Gastrocnemius medialis (tissue), 4 donors: Measurements from ENCODE around the gene MERTK. TPM values are rescaled to one million over a fixed set of nuclear protein-coding genes. Genes with fewer than 3 reads are reported as not detected.

ENCODE experiments used
- ATAC-seq, 2 donors: fragments of 150-250 bp; one replicate each; pipeline ENCODE4 v1.9.1; 2016
- DNase-seq, 2 donors: peaks; one replicate each; pipeline ENCODE4 v3.0.0-alpha.2; 2019
- H3K27ac ChIP-seq, 4 donors: fragments of 200-600 bp; sonication (generic); 1 replicate in 1 of 4; 2 replicates in 3 of 4; pipeline ENCODE4 v1.5.1; 2016 to 2018; ENCODE audit warnings: mild to moderate bottlenecking in 2 of 4, moderate library complexity in 1 of 4
- H3K27me3 ChIP-seq, 3 donors: fragments of 200-600 bp; sonication (generic) in 2 of 3; 1 replicate in 1 of 3; 2 replicates in 2 of 3; pipeline versions ENCODE4 v1.5.1 to v1.6.0; 2016 to 2019; ENCODE audit warnings: mild to moderate bottlenecking in 1 of 3, moderate library complexity in 1 of 3
- H3K36me3 ChIP-seq, 2 donors: fragments of 200-600 bp; sonication (generic) in 1 of 2; one replicate each; pipeline ENCODE4 v1.5.1; 2017 to 2018
- H3K4me1 ChIP-seq, 2 donors: fragments of 200-600 bp; sonication (generic) in 1 of 2; one replicate each; pipeline ENCODE4 v1.5.1; 2016 to 2017; ENCODE audit warnings: mild to moderate bottlenecking in 2 of 2
- H3K4me3 ChIP-seq, 4 donors: fragments of 200-600 bp; sonication (generic) in 3 of 4; 1 replicate in 1 of 4; 2 replicates in 3 of 4; pipeline ENCODE4 v1.5.1; 2016 to 2019; ENCODE audit warnings: mild to moderate bottlenecking in 2 of 4
- H3K9me3 ChIP-seq, 3 donors: fragments of 200-600 bp; sonication (generic) in 2 of 3; 1 replicate in 1 of 3; 2 replicates in 2 of 3; pipeline ENCODE4 v1.5.1; 2016 to 2019
- POLR2A ChIP-seq, 2 donors: fragments of 450-650 bp; IDR thresholded peaks; one replicate each; pipeline ENCODE4 v1.6.1; 2017; ENCODE audit warnings: antibody characterized with exemption in 2 of 2, mild to moderate bottlenecking in 2 of 2, moderate library complexity in 2 of 2
- in situ Hi-C, 4 donors: fragments of 200-750 bp; cut with MboI; loops; one replicate each; pipeline versions ENCODE4 v1.15.0 to v1.8.0; 2017; ENCODE audit warnings: low sequenced_read_pairs in 4 of 4
- intact Hi-C: fragments of 100-400 bp; cut with DNase I; formaldehyde crosslinking; loops from one replicate; pipeline ENCODE4 v1.15.1; 2023; ENCODE audit warnings: low total_unique reads
- total RNA-seq, 4 donors: library from RNA; depleted of rRNA; stranded (reverse); fragments of >200 nt; gene quantifications; one replicate each; pipeline versions ENCODE4 v1.1.0 to v1.2.3, GENCODE V29; 2016
- TF ChIP-seq, protein P1 (sequence below), 5 experiments: fragments of 450-650 bp in 3 of 5; fragments of 200-600 bp in 2 of 5; sonication (generic) in 2 of 5; IDR thresholded peaks in 4 of 5; conservative IDR thresholded peaks in 1 of 5; 1 replicate in 4 of 5; 2 replicates in 1 of 5; pipeline ENCODE4 v1.5.1; 2016 to 2019; ENCODE audit warnings: antibody characterized with exemption in 5 of 5, mild to moderate bottlenecking in 3 of 5, moderate library complexity in 3 of 5

The MERTK gene
- total RNA-seq, 4 donors from 2014 or later = 2.4 to 5.7 (median 3.7) TPM

GRCh38 chr2:111947219-111947618 lies 48.8 kb downstream of the MERTK start:
- intact Hi-C loops = loop anchor here (2.0 kb wide), 1 partner anchor 102 kb away; no protein-coding TSS in a partner anchor
- peaks cover 10 to 19% of the 10 kb centered on the region in 2 donors for H3K4me1 ChIP-seq
- H3K9me3 ChIP-seq = no peaks in the 10 kb centered on the region
- ATAC-seq (no peak), DNase-seq (no peak)
- H3K4me3 ChIP-seq = no peak overlapping the region
- in situ Hi-C loops = no loop called here
- TF ChIP-seq, protein P1, sequence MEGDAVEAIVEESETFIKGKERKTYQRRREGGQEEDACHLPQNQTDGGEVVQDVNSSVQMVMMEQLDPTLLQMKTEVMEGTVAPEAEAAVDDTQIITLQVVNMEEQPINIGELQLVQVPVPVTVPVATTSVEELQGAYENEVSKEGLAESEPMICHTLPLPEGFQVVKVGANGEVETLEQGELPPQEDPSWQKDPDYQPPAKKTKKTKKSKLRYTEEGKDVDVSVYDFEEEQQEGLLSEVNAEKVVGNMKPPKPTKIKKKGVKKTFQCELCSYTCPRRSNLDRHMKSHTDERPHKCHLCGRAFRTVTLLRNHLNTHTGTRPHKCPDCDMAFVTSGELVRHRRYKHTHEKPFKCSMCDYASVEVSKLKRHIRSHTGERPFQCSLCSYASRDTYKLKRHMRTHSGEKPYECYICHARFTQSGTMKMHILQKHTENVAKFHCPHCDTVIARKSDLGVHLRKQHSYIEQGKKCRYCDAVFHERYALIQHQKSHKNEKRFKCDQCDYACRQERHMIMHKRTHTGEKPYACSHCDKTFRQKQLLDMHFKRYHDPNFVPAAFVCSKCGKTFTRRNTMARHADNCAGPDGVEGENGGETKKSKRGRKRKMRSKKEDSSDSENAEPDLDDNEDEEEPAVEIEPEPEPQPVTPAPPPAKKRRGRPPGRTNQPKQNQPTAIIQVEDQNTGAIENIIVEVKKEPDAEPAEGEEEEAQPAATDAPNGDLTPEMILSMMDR (IDR thresholded peaks at IDR 0.05 in 4 of 5, conservative IDR thresholded peaks at IDR 0.05 in 1 of 5) = no peak
- TF ChIP-seq POLR2A (IDR thresholded peaks at IDR 0.05) = no peak
- peak overlapping the region; percentile 65 to 74 (median 72) for H3K27ac ChIP-seq
- no peaks in the 10 kb centered on the region for H3K27me3 ChIP-seq
- no peaks in the 10 kb centered on the region for H3K36me3 ChIP-seq

DNA sequence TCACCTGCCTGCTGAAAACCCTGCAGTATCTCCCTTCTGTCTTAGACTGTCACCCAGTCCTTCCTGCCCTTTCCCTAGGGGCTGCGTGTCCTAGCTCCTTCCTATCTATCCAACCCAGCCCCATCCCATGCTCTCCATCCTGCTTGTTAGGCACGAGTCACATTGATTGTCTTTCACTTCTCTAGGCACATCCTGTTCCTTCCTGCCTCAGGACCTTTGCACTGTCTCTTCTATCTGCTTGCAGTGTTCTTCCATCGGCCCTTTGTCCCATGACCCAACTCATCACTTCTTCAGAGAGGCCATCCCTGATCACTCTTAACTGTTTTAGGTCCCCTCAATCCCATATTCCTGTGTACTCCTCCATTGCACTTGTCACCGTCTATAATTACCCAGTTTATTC lies 50.4 kb downstream of the MERTK start:
- no peaks in the 10 kb centered on the region for H3K9me3 ChIP-seq
- peaks cover 10 to 19% of the 10 kb centered on the region in 2 donors for H3K4me1 ChIP-seq
- no peak overlapping the region for H3K27ac ChIP-seq
- in situ Hi-C loops (no loop called here), intact Hi-C loops (no loop called here)
- no peak overlapping the region for H3K4me3 ChIP-seq
- H3K36me3 ChIP-seq = no peaks in the 10 kb centered on the region
- no peaks in the 10 kb centered on the region for H3K27me3 ChIP-seq
- TF ChIP-seq POLR2A (IDR thresholded peaks at IDR 0.05) = no peak
- TF ChIP-seq, protein P1 (IDR thresholded peaks at IDR 0.05 in 4 of 5, conservative IDR thresholded peaks at IDR 0.05 in 1 of 5) = no peak
- ATAC-seq = no peak
- DNase-seq = no peak

GRCh38 chr2:111950236-111950635 lies 51.8 kb downstream of the MERTK start:
- DNase-seq (no peak), ATAC-seq (no peak)
- intact Hi-C loops = no loop called here
- Histone ChIP-seq H3K27me3 (no peaks in the 10 kb centered on the region), H3K4me1 (peaks cover 10 to 19% of the 10 kb centered on the region in 2 donors), H3K27ac (no peak overlapping the region), H3K4me3 (no peak overlapping the region), H3K36me3 (no peaks in the 10 kb centered on the region), H3K9me3 (no peaks in the 10 kb centered on the region)
- in situ Hi-C loops = no loop called here
- TF ChIP-seq, protein P1 (IDR thresholded peaks at IDR 0.05 in 4 of 5, conservative IDR thresholded peaks at IDR 0.05 in 1 of 5) = no peak
- TF ChIP-seq POLR2A (IDR thresholded peaks at IDR 0.05) = no peak

DNA sequence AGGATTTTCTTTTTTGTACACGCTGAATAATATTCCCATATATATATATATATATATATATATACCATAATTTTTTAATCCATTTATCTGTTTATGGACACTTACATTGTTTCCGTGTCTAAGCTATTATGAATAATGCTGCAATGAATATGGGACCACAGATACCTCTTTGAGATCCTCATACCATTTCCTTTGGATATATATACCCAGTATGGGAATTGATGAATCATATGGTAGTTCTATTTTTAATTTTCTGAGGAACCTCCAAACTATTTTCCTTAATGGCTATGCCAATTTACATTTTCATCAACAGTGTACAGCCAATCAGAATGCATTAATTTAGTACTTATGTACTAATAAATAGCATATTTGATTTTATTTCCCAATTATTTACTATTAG lies 53.1 kb downstream of the MERTK start:
- DNase-seq (no peak), ATAC-seq (no peak)
- peaks cover 6 to 10% of the 10 kb centered on the region in 2 donors for H3K4me1 ChIP-seq
- in situ Hi-C loops = no loop called here
- no peaks in the 10 kb centered on the region for H3K9me3 ChIP-seq
- no peak overlapping the region for H3K4me3 ChIP-seq
- TF ChIP-seq, protein P1 (IDR thresholded peaks at IDR 0.05 in 4 of 5, conservative IDR thresholded peaks at IDR 0.05 in 1 of 5) = no peak
- TF ChIP-seq POLR2A (IDR thresholded peaks at IDR 0.05) = no peak
- intact Hi-C loops = no loop called here
- no peaks in the 10 kb centered on the region for H3K27me3 ChIP-seq
- H3K36me3 ChIP-seq = no peaks in the 10 kb centered on the region
- no peak overlapping the region for H3K27ac ChIP-seq

DNA sequence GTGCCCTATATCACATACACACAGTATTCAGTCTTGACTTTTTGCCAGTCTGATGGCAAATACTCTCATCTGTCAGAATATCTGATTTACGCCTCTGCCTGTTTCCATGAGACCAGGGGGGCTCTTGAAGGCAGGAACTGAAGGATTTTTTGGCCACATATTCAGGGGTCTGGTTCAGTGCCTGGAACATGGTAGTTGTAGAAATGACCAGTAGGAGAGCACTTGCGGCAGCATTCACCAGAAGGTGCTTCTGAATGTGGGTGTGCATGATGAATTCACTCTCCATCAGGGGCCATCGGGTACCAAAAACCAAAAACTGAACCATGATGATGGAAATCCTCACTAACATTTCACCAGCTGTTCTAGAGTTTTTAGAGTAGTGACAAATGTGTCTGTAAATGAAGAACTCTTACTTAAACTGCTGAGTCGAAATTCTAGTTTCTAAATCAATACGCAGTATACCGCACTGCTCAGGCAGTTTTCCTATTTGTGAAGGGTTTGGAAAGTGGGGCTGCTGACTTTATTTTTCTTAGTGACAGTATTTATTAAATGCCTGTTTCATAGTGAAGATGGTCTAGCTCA lies 54.6 kb downstream of the MERTK start:
- intact Hi-C loops = no loop called here

More for the DNA sequence above, 54.6 kb downstream of the MERTK start:
- peaks cover 0 to 13% of the 10 kb centered on the region in 2 donors for H3K4me1 ChIP-seq
- no peak for TF ChIP-seq POLR2A (IDR thresholded peaks at IDR 0.05)
- TF ChIP-seq, protein P1 (IDR thresholded peaks at IDR 0.05 in 4 of 5, conservative IDR thresholded peaks at IDR 0.05 in 1 of 5) = no peak
- ATAC-seq (no peak), DNase-seq (no peak)
- H3K9me3 ChIP-seq = no peaks in the 10 kb centered on the region
- H3K4me3 ChIP-seq = no peak overlapping the region
- no peak overlapping the region for H3K27ac ChIP-seq
- in situ Hi-C loops = no loop called here
- H3K36me3 ChIP-seq = no peaks in the 10 kb centered on the region
- no peaks in the 10 kb centered on the region for H3K27me3 ChIP-seq
